Measurements from ENCODE around the gene ZXDA. TPM values are rescaled to one million over a fixed set of nuclear protein-coding genes. Genes with fewer than 3 reads are reported as not detected.
A peak's percentile ranks its signal among the peaks of the same experiment; 100 is the strongest.
"Not testable (repeated sequence)": the region's sequence is repeated elsewhere in the genome, so short reads cannot be mapped to it uniquely, and the experiment has no call there.

The ZXDA gene, protein sequence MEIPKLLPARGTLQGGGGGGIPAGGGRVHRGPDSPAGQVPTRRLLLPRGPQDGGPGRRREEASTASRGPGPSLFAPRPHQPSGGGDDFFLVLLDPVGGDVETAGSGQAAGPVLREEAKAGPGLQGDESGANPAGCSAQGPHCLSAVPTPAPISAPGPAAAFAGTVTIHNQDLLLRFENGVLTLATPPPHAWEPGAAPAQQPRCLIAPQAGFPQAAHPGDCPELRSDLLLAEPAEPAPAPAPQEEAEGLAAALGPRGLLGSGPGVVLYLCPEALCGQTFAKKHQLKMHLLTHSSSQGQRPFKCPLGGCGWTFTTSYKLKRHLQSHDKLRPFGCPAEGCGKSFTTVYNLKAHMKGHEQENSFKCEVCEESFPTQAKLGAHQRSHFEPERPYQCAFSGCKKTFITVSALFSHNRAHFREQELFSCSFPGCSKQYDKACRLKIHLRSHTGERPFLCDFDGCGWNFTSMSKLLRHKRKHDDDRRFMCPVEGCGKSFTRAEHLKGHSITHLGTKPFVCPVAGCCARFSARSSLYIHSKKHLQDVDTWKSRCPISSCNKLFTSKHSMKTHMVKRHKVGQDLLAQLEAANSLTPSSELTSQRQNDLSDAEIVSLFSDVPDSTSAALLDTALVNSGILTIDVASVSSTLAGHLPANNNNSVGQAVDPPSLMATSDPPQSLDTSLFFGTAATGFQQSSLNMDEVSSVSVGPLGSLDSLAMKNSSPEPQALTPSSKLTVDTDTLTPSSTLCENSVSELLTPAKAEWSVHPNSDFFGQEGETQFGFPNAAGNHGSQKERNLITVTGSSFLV
- total RNA-seq (2022) (4.9 and 6.4 TPM in 2 replicates), Bru-seq, nascent RNA (percentile 81 among the genes with signal in this experiment), BruChase-seq, experiment 1, labeled RNA remaining after a 6-hour chase (percentile 86 among the genes with signal in this experiment), BruChase-seq, experiment 2, labeled RNA remaining after a 2-hour chase (percentile 93 among the genes with signal in this experiment)
- long read RNA-seq, full-length matches to known transcripts = 13 of 13 reads
- long read RNA-seq, partial matches to known transcripts = 0 of 13 reads
- long read RNA-seq, other reads (novel, unspliced or antisense) = 0 of 13 reads

DNA sequence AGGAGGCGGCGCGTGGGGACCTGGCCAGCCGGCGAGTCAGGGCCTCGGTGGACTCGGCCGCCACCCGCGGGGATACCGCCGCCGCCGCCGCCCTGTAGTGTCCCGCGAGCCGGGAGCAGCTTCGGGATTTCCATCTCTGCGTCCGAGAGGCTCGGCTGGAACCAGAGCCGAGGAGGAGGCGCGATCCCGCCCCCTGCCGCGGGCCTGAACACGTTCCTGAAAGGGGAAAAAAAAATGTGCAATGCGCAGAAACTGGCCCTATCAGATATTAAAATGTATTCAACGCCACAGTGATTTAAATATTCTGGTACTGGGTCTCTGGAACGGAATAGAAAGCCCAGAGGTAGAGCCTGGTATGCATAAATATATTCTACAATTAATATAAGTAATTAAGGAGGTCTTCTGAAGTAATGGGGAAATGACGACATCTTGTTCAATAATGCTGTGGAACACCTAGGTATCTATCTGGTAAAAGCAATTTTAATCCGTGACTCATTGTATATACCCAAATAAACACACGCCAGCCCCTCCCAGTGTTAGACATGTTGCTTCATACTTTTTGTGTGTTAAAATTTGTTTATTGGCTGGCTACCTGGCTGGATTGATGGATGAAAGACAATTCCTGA is at the start of gene ZXDA:
TSS of gene ZXDA (minus strand) at position 172 of the 626 bp plus-strand sequence. CDS start at position 134, 38 bp downstream.
- H3K36me3 Mint-ChIP-seq (ENCODE audit: insufficient read depth, unreplicated experiment); CTCF ChIA-PET; intact Hi-C loops (cut with micrococcal nuclease); H3K9me3 Mint-ChIP-seq (ENCODE audit: unreplicated experiment): not testable (repeated sequence)
- POLR2A ChIA-PET = interaction anchor here (1.2 kb wide), 1 partner anchor 11 kb away, joined by 3 read pairs; no protein-coding TSS in a partner anchor
- Mint-ChIP-seq H3K4me1 (ENCODE audit: insufficient read depth, unreplicated experiment) (peaks cover 11% of the 10 kb centered on the region), H3K4me3 (ENCODE audit: unreplicated experiment) (peak within 1 kb of the TSS; percentile 71), H3K27ac (ENCODE audit: low read depth, unreplicated experiment) (peak within 1 kb of the TSS; percentile 83), H3K27me3 (ENCODE audit: insufficient read depth, unreplicated experiment) (peaks cover 44% of the 10 kb centered on the region)
- DNase-seq (ENCODE audit: unreplicated experiment) = peak; percentile 42
- BruUV-seq (replicated peaks) = TSS peak; percentile 79

DNA sequence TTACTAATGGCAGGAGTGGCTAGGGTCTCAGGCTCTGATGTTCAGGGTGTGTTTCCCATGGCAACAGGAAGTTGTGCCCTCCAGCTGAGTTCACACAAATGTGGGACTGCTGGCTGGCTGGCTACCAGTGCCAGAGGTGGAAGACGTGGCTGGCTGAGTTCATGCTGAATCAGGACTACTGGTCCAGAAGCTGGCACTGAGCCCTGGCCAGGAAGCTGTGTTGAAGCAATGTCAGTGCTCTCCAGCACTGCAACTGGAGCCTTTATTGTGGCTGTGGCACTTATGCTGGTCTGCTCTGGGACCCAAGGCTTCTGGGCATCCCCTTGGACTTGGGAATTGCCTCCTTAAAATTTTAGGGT is 42.0 kb upstream of the ZXDA start:
- POLR2A ChIA-PET = no interaction called here

DNA sequence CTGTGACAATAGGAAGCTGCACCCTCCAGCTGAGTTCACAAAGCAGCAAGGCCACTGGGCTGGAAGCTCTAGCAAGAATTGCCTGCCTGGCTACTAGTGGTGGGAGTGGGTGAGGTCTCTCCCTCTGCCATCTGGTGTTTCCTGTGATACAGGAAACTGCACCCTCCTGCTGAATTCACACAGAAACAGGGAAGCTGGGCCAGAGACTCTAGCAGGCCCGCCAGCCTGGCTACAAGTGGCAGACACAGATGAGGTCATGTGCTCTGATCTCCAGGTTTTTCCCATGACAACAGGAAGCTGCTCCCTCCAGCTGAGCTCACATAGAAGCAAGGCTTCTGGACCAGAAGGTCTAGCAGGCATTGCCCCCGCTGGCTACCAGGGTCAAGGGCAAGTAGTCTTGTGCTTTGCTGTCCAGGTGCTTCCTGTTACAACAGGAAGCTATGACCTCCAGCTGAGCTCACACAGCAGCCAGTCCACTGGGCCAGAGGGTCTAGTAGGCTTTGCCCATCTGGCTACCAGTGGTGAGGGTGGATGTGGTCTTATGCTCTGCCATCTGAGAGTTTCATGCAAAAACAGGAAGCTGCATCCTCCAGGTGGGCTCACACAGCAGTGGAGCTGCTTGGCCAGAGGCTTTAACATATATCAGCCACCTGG is 41.5 kb upstream of the ZXDA start:
- TF ChIP-seq, protein P1, sequence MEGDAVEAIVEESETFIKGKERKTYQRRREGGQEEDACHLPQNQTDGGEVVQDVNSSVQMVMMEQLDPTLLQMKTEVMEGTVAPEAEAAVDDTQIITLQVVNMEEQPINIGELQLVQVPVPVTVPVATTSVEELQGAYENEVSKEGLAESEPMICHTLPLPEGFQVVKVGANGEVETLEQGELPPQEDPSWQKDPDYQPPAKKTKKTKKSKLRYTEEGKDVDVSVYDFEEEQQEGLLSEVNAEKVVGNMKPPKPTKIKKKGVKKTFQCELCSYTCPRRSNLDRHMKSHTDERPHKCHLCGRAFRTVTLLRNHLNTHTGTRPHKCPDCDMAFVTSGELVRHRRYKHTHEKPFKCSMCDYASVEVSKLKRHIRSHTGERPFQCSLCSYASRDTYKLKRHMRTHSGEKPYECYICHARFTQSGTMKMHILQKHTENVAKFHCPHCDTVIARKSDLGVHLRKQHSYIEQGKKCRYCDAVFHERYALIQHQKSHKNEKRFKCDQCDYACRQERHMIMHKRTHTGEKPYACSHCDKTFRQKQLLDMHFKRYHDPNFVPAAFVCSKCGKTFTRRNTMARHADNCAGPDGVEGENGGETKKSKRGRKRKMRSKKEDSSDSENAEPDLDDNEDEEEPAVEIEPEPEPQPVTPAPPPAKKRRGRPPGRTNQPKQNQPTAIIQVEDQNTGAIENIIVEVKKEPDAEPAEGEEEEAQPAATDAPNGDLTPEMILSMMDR (IDR thresholded peaks at IDR 0.05; ENCODE audit: unreplicated experiment) = no peak
- Mint-ChIP-seq H3K4me3 (ENCODE audit: unreplicated experiment) (no peak overlapping the region), H3K9me3 (ENCODE audit: unreplicated experiment) (peaks cover 31% of the 10 kb centered on the region), H3K4me1 (ENCODE audit: insufficient read depth, unreplicated experiment) (no peaks in the 10 kb centered on the region), H3K27me3 (ENCODE audit: insufficient read depth, unreplicated experiment) (no peaks in the 10 kb centered on the region), H3K27ac (ENCODE audit: low read depth, unreplicated experiment) (no peak overlapping the region), H3K36me3 (ENCODE audit: insufficient read depth, unreplicated experiment) (no peaks in the 10 kb centered on the region)
- CTCF ChIA-PET = no interaction called here
- intact Hi-C loops (cut with micrococcal nuclease) = no loop called here
- DNase-seq (ENCODE audit: unreplicated experiment) = no peak
- BruUV-seq (replicated peaks) = no TSS peak
- POLR2A ChIA-PET = no interaction called here

More for the DNA sequence above, 42.0 kb upstream of the ZXDA start:
- Mint-ChIP-seq H3K27ac (ENCODE audit: low read depth, unreplicated experiment) (no peak overlapping the region), H3K27me3 (ENCODE audit: insufficient read depth, unreplicated experiment) (no peaks in the 10 kb centered on the region), H3K4me3 (ENCODE audit: unreplicated experiment) (no peak overlapping the region), H3K4me1 (ENCODE audit: insufficient read depth, unreplicated experiment) (no peaks in the 10 kb centered on the region), H3K9me3 (ENCODE audit: unreplicated experiment) (peaks cover 31% of the 10 kb centered on the region), H3K36me3 (ENCODE audit: insufficient read depth, unreplicated experiment) (no peaks in the 10 kb centered on the region)
- CTCF ChIA-PET = no interaction called here
- no TSS peak for BruUV-seq (replicated peaks)
- TF ChIP-seq, protein P1 (IDR thresholded peaks at IDR 0.05; ENCODE audit: unreplicated experiment) = no peak
- intact Hi-C loops (cut with micrococcal nuclease) = no loop called here
- no peak for DNase-seq (ENCODE audit: unreplicated experiment)

GRCh38 chrX:57933321-57933720 is 23.1 kb upstream of the ZXDA start:
- peaks cover 14% of the 10 kb centered on the region for H3K27me3 Mint-ChIP-seq (ENCODE audit: insufficient read depth, unreplicated experiment)
- H3K36me3 Mint-ChIP-seq (ENCODE audit: insufficient read depth, unreplicated experiment) = no peaks in the 10 kb centered on the region
- H3K4me1 Mint-ChIP-seq (ENCODE audit: insufficient read depth, unreplicated experiment) = peaks cover 5% of the 10 kb centered on the region
- H3K9me3 Mint-ChIP-seq (ENCODE audit: unreplicated experiment) = no peaks in the 10 kb centered on the region
- no peak for DNase-seq (ENCODE audit: unreplicated experiment)
- TF ChIP-seq, protein P1 (IDR thresholded peaks at IDR 0.05; ENCODE audit: unreplicated experiment) = no peak
- BruUV-seq (replicated peaks) = no TSS peak
- intact Hi-C loops (cut with micrococcal nuclease) = loop anchor here (5.0 kb wide), 1 partner anchor 406 kb away; no protein-coding TSS in a partner anchor
- no peak overlapping the region for H3K27ac Mint-ChIP-seq (ENCODE audit: low read depth, unreplicated experiment)
- POLR2A ChIA-PET = no interaction called here
- H3K4me3 Mint-ChIP-seq (ENCODE audit: unreplicated experiment) = no peak overlapping the region
- CTCF ChIA-PET = interaction anchor here (2.4 kb wide), 1 partner anchor 111 kb away, joined by 9 read pairs; no protein-coding TSS in a partner anchor

All from MCF 10A (cell line).